Ureter (tissue), 1 donor: ENCODE data around the gene CACNA1D. TPM values are rescaled to one million over a fixed set of nuclear protein-coding genes. Genes with fewer than 3 reads are reported as not detected.

Experiments used
- DNase-seq: peaks from one replicate; pipeline ENCODE4 v3.0.0-alpha.2; 2020; ENCODE audit warnings: low spot score
- total RNA-seq: library from RNA; stranded (reverse); gene quantifications from one replicate; pipeline ENCODE4 v1.2.4, GENCODE V29; 2023
- donor health status: DM: yes; HTN: yes; CAD: no.

The CACNA1D gene
- total RNA-seq, 1 donor from 2014 or later = 84.4 TPM

GRCh38 chr3:53750253-53751210 lies 256.1 kb downstream of the CACNA1D start:
- no peak for DNase-seq

- no peak for DNase-seq
Observed at GRCh38 chr3:53753518-53754183, 259.2 kb downstream of the CACNA1D start.

DNA sequence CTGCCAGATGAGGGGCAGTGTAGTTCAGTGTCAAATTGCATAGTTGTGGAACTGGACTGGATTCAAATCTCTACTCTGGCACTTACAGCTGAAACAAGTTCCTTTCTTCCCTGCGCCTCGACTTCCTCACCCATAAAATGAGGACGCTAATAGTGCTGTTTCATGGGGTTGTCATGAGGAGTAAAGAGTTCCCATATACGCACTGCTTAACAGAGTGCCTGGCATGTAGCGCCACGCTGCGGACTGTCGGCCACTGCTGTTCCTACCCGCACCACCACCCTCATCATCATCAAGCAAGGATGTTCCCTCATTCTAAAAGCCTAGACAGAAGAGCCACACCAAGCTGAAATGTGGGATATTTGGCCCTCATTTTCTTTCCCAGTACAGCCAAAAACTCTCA lies 259.9 kb downstream of the CACNA1D start:
- no peak for DNase-seq

- DNase-seq = no peak
Observed at GRCh38 chr3:53758846-53759245, 264.4 kb downstream of the CACNA1D start.

- no peak for DNase-seq
Observed at GRCh38 chr3:53763353-53763752, 268.9 kb downstream of the CACNA1D start.

- DNase-seq = no peak
Observed at GRCh38 chr3:53764026-53764775, 269.8 kb downstream of the CACNA1D start.

GRCh38 chr3:53765753-53766152 lies 271.3 kb downstream of the CACNA1D start:
- DNase-seq = no peak

GRCh38 chr3:53766706-53767105 lies 272.3 kb downstream of the CACNA1D start:
- no peak for DNase-seq

DNA sequence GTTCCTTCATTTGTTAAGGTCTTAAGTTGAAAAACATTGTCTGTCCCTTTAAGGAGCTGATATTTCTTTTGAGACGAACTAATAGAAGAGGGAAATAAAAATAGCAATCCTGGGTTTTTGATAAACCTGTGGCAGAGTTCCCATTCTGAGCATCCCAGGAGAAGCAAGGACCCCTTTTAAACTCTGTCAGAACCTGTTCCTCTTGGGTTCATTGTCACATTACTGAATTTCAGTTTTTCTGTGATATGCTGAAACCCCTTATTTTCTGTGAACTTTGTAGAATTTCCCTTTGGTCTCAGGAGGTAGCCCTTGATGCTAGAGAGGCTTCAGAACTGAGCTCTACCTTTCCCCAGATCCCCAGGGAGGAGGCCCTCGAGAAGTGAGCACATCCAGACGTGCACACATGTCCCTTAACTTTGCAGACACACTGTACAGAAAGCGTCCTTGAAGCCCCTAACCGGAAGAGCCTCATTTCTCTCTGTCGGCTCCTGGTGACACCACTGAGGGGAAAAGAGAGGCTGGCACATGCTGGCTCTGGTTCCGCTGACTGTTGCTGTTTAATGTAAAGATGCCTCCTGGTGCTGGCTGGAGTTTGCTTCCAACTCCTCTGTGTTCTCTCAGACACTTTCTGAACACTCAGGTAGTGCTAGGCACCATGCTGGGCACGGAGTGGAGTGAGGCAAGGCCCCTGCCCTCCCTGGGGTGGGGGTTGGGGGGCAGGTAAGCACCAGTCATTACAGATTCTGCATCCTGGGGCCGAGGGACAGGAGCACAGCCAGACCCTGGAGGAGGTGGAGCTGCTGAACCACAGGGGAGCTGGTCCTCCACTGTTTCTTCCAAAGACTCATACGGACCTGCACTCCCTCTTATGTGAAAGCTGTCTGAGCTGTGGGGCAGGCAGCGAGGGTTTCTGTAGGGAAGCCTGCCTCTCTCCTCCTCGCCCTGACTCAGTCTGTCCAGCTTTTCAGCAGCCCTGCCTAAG lies 274.4 kb downstream of the CACNA1D start:
- no peak for DNase-seq

DNA sequence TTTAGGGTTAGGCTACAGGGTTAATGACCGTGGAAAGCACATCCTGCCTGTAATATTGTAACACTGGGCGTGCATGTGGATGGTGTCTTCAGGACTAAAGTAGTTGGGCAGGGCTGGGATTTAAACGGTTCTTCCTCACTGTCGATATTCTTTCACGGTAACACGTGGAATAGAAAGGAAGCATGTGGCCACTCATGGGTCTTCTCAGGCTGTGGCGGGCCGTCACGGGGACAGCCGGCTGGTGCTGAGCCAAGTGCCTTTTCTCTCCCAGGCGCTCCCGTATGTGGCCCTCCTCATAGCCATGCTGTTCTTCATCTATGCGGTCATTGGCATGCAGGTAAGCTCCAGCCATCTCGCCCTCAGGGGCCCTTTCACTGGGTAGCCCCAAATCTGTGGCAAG lies 278.2 kb downstream of the CACNA1D start:
- DNase-seq = no peak

DNA sequence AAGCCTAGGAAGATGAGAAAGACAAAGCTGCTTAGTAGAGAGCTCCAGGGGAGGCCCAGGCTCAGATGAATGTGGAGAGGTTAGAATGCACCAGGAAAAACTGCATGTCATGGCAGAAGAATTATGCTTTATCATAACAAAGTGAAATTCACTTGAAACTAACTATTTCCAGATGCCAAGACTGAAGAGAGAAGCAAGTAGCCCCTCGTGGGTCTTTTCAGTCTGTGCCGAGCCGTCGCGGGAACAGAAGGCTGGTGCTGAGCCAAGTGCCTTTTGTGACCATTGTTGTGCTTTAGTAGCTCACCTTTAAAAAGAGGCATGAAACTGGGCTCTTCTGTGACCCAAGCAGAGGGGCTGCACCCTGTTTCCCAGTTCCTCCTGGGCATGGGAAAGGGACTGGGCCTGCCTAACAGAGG lies 278.6 kb downstream of the CACNA1D start:
- DNase-seq = no peak

DNA sequence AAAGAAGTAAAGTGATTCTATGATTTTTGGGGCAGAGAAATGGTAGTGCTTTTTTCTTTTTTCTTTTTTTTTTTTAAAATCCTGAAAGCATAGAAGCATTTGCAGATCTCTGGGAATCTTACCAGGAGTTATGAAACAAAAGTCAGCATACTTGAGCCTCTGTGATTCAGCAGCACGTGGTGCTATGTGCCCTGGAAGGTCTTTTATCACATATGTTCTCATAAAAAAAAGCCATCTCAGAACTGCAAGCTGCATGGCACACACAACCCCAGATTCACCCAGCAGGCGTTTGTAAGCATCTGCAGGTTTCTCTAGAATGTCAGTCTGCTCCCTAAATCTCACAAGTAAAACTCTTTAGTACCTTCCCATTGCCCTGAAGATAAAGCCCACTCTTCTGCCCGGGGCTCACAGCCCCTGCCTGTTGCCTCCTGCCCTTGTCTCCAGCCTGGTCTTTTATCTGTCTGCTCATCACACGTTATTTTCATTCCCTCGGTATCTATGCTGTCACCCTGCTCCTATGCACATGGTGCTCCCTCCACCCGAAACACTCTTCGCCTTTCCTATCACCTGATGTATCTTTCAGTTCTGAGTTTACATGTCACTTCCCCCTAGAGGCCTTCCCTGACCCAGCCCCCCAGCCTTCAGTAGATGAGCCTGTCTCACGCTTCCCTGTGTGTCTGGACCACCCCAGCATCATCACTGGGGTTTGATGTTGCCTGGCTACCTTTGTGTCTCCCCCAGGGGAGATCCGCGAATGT lies 279.4 kb downstream of the CACNA1D start:
- no peak for DNase-seq

- DNase-seq = no peak
Observed at GRCh38 chr3:53774414-53774813, 280.0 kb downstream of the CACNA1D start.

GRCh38 chr3:53775018-53775417 lies 280.6 kb downstream of the CACNA1D start:
- no peak for DNase-seq

DNA sequence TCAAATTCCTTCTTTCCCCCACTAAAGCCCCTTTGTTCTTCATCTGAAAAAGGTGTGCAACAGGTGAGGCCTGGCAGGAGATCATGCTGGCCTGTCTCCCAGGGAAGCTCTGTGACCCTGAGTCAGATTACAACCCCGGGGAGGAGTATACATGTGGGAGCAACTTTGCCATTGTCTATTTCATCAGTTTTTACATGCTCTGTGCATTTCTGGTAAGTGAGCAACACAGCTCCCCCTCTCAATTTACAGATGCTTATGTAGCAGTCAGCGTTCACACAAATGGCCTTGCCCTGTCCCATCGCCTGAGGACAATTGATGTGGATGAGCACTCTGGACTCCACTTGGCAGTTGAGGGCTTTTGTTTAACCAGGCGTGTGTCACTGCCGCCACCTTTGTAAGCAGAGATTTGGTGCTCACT lies 281.4 kb downstream of the CACNA1D start:
- no peak for DNase-seq

DNA sequence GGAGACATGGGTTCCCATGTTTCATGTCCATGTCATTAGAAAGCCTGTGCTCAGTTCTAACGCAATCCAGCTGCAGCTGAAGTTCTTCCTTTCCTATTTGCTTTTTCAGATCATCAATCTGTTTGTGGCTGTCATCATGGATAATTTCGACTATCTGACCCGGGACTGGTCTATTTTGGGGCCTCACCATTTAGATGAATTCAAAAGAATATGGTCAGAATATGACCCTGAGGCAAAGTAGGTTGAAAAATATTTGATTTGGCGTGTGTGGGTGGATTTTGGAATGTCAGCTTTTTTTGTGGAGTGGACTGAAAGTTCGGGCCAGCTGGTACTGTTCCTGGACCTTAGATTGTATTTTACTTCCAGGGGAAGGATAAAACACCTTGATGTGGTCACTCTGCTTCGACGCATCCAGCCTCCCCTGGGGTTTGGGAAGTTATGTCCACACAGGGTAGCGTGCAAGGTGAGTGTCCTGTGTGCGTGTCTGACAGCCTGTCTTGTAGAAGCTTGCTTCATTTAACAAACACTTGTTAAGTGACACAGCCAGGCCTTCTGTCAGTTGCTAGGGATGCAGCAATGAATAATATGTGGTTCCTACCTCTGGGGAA lies 282.2 kb downstream of the CACNA1D start:
- no peak for DNase-seq

GRCh38 chr3:53777468-53777867 lies 283.1 kb downstream of the CACNA1D start:
- DNase-seq = no peak

DNA sequence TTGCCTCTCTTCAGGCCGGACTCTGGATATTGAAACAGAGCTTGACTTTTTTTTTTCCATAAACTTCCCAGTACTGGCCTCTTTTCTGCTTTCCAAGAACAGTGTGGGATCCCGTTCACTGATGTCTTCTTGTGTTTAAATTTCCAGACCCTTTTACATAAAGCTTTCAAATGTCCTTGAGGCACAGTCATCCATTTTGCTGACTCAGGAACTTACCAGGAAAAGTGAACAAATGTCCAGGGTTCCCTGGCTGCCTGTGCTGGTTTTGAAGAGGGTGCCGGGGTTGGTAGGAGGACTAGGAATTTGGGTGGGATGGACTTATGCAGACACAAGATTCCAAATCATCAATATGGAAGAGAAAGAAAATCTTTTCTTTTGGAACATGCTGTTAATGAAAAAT lies 283.7 kb downstream of the CACNA1D start:
- DNase-seq = no peak

DNA sequence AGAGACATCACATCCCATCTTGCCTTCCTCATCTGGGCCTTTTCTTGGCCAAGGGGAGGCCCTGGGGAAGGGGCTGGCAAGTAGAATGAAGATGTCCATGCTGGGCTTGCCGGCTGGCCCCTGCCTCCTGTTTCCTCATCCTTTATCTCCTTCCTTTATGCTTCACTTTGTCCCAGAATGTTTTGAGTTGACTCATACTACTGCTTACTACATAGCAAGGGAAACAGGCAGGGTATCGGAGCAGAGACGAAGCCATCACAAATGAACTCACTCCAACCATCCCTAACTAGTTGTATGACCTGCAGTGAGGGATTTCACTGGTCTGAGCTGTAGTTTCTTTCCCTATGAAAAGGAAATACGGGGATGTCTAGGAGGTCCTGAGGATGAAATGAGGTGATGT lies 285.8 kb downstream of the CACNA1D start:
- no peak for DNase-seq

DNA sequence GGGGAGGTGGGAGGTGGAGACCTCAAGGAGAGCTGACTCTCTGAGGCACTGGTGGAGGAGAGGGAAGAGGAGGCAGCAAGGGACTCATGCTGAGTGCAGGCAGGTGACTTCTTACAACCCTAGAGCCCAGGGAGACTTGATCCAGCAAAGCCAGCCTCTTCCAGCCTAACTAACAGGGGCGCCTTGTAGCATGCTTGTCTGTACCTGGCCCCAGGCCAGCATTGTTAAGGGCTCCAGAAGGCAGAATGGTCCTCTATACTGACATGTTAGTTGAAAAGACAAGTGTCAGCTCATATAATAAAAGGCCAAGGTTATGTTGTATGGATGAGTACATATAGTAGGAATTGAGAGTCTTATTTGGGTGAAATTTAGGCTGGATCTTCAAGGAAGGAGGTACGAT lies 286.4 kb downstream of the CACNA1D start:
- no peak for DNase-seq
